Prostate gland (tissue), 2 donors: ENCODE data around the gene AP1S2.

ENCODE experiments used
- POLR2A ChIP-seq: fragments of 450-650 bp; IDR thresholded peaks from one replicate; pipeline ENCODE4 v1.6.1; 2016; ENCODE audit warnings: antibody characterized with exemption, mild to moderate bottlenecking
- TF ChIP-seq, protein P1 (sequence below), 4 experiments: fragments of 200-600 bp in 2 of 4; fragments of 450-650 bp in 2 of 4; sonication (generic) in 2 of 4; IDR thresholded peaks; 1 replicate in 3 of 4; 2 replicates in 1 of 4; pipeline ENCODE4 v1.5.1; 2016 to 2019; ENCODE audit warnings: antibody characterized with exemption in 4 of 4, mild to moderate bottlenecking in 2 of 4, moderate library complexity in 2 of 4

GRCh38 chrX:15890463-15890862 is 35.9 kb upstream of the AP1S2 start:
- TF ChIP-seq, protein P1, sequence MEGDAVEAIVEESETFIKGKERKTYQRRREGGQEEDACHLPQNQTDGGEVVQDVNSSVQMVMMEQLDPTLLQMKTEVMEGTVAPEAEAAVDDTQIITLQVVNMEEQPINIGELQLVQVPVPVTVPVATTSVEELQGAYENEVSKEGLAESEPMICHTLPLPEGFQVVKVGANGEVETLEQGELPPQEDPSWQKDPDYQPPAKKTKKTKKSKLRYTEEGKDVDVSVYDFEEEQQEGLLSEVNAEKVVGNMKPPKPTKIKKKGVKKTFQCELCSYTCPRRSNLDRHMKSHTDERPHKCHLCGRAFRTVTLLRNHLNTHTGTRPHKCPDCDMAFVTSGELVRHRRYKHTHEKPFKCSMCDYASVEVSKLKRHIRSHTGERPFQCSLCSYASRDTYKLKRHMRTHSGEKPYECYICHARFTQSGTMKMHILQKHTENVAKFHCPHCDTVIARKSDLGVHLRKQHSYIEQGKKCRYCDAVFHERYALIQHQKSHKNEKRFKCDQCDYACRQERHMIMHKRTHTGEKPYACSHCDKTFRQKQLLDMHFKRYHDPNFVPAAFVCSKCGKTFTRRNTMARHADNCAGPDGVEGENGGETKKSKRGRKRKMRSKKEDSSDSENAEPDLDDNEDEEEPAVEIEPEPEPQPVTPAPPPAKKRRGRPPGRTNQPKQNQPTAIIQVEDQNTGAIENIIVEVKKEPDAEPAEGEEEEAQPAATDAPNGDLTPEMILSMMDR (IDR thresholded peaks at IDR 0.05): no peak
- no peak for TF ChIP-seq POLR2A
